ENCODE results near the gene ARHGEF33. TPM values are rescaled to one million over a fixed set of nuclear protein-coding genes. Genes with fewer than 3 reads are reported as not detected.

The ARHGEF33 gene
- total and polyA plus RNA-seq, 12 donors: 0.06 to 0.99 (median 0.41) TPM

DNA sequence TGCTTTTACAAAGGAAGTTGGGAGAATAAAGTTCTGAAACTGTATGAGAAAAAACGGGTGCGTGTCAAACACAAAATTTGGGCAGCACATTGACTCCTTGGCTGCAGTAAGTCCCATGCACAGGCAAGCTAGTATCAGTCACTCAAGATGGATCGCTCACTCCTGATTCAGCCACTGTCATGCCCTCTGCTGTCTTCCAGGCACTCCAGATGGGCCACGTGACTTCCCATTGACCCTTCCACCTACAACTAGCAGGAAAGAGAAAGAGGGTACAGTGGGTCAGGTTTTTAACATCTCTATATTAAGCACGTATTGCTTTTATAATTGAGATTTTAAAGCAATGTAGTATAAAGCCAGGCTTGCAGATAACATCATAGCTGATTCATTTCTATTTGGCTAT is 8.6 kb downstream of the ARHGEF33 start:
- Histone ChIP-seq H3K4me3 (no peak overlapping the region), H3K9me3 (no peaks in the 10 kb centered on the region), H3K36me3 (no peaks in the 10 kb centered on the region), H3K4me1 (no peaks in the 10 kb centered on the region), H3K27me3 (no peaks in the 10 kb centered on the region), H3K27ac (no peak overlapping the region)
- ATAC-seq: no peak
- intact Hi-C loops (cut with DNase I): no loop called here
- 86 to 87% methylated on average over 5 of the region's 5 CpGs for WGBS, 2 donors
- no peak for DNase-seq
- TF ChIP-seq, protein P1, sequence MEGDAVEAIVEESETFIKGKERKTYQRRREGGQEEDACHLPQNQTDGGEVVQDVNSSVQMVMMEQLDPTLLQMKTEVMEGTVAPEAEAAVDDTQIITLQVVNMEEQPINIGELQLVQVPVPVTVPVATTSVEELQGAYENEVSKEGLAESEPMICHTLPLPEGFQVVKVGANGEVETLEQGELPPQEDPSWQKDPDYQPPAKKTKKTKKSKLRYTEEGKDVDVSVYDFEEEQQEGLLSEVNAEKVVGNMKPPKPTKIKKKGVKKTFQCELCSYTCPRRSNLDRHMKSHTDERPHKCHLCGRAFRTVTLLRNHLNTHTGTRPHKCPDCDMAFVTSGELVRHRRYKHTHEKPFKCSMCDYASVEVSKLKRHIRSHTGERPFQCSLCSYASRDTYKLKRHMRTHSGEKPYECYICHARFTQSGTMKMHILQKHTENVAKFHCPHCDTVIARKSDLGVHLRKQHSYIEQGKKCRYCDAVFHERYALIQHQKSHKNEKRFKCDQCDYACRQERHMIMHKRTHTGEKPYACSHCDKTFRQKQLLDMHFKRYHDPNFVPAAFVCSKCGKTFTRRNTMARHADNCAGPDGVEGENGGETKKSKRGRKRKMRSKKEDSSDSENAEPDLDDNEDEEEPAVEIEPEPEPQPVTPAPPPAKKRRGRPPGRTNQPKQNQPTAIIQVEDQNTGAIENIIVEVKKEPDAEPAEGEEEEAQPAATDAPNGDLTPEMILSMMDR (IDR thresholded peaks at IDR 0.05): no peak

DNA sequence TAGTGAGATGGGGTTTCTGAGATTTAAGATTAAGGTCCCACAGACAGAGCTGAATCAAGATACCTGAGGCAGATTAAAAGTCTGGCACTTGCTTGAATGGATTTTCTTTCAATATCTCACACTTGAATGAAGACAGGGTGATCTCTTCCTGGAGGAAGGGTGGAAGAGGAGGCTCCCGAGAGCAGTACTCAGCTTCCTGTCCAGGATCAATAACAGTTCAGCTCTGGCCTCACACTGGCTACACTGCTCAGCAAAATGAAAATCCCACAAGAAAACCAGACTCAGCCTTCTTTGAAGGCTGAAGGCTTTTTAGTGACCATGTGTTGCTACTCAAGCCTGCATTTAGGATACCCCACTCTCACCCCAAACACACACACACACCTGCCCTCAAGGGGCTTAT is 11.1 kb downstream of the ARHGEF33 start:
- Histone ChIP-seq H3K9me3 (no peaks in the 10 kb centered on the region), H3K27me3 (no peaks in the 10 kb centered on the region), H3K4me3 (no peak overlapping the region), H3K27ac (no peak overlapping the region), H3K4me1 (no peaks in the 10 kb centered on the region), H3K36me3 (no peaks in the 10 kb centered on the region)
- TF ChIP-seq, protein P1 (IDR thresholded peaks at IDR 0.05): no peak
- DNase-seq: no peak
- intact Hi-C loops (cut with DNase I): no loop called here
- no peak for ATAC-seq
- WGBS, 2 donors: 60 to 78% methylated on average over 1 of the region's 1 CpG

DNA sequence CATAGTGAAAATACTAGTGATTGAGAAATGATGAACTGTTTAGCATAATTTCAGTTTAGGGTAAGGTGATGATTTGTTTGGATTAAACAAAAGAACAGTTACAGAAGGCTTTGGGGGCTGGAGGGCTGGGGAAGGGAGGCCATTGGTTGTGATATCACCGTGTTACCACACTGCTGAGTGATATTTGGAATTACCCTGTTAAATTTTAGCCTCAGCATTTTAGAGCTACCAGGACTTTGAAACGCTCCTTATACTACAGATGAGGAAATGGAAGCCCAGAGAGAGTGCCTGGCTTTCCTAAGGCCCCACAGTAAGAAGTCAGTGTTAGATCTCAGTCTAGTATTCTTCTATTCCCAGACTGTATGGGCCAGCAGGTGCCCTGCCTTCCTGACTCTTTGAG is 15.6 kb downstream of the ARHGEF33 start:
- Histone ChIP-seq H3K27ac (no peak overlapping the region), H3K4me3 (no peak overlapping the region), H3K27me3 (no peaks in the 10 kb centered on the region), H3K9me3 (no peaks in the 10 kb centered on the region), H3K36me3 (no peaks in the 10 kb centered on the region), H3K4me1 (peaks cover 0 to 3% (median 0%) of the 10 kb centered on the region in 9 donors)
- TF ChIP-seq, protein P1 (IDR thresholded peaks at IDR 0.05): no peak
- ATAC-seq: no peak
- intact Hi-C loops (cut with DNase I): no loop called here
- DNase-seq: no peak
- WGBS, 2 donors: 85 to 90% methylated on average over 2 of the region's 2 CpGs

DNA sequence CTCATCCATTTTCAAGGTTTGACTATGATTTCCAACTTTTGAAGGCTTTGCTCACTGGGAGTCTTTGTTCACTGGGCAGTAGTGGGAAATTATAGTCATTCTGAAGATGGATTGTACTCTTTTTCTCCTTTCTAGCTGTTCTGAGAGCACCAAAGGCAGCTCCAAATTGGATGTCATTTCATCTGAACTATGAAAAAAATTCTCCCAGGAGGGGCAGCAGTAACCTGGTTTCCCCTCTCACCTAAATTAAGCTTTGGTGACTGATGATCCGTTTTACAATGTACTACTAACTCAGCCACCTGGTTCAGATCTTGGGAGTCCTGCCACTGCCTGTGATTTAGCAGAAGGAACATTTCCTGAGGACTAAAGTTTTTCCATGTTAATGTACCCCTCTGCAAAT is 17.6 kb downstream of the ARHGEF33 start:
- WGBS, 2 donors: 71 to 80% methylated on average over 1 of the region's 1 CpG

More for the DNA sequence above, 17.6 kb downstream of the ARHGEF33 start:
- TF ChIP-seq, protein P1 (IDR thresholded peaks at IDR 0.05): no peak
- Histone ChIP-seq H3K36me3 (no peaks in the 10 kb centered on the region), H3K27ac (no peak overlapping the region), H3K4me1 (peaks cover 0 to 3% (median 0%) of the 10 kb centered on the region in 9 donors), H3K4me3 (no peak overlapping the region), H3K9me3 (no peaks in the 10 kb centered on the region), H3K27me3 (no peaks in the 10 kb centered on the region)
- ATAC-seq: no peak
- DNase-seq: no peak
- intact Hi-C loops (cut with DNase I): no loop called here
